Mesothelial cell of epicardium (in vitro differentiated cells): Measurements from ENCODE around the gene UBE2J2. TPM values are rescaled to one million over a fixed set of nuclear protein-coding genes. Genes with fewer than 3 reads are reported as not detected.

Source experiments
- DNase-seq, 2 experiments: peaks; one replicate each; pipeline ENCODE4 v3.0.0; 2021; ENCODE audit warnings: low spot score in 2 of 2; ENCODE audit not compliant: unreplicated experiment in 2 of 2
- H3K27ac Mint-ChIP-seq: 2 replicates; pipeline ENCODE4 v1.8.0; 2021; ENCODE audit warnings: mixed read lengths
- H3K27me3 Mint-ChIP-seq: 2 replicates; pipeline ENCODE4 v1.8.0; 2021; ENCODE audit warnings: low read depth, mixed read lengths
- H3K36me3 Mint-ChIP-seq: 2 replicates; pipeline ENCODE4 v1.8.0; 2021; ENCODE audit warnings: mixed read lengths
- H3K4me1 Mint-ChIP-seq: 2 replicates; pipeline ENCODE4 v1.8.0; 2021; ENCODE audit warnings: mixed read lengths
- H3K4me3 Mint-ChIP-seq: 2 replicates; pipeline ENCODE4 v1.8.0; 2021; ENCODE audit warnings: mild to moderate bottlenecking, moderate library complexity, mixed read lengths
- H3K9me3 Mint-ChIP-seq: 2 replicates; pipeline ENCODE4 v1.8.0; 2021; ENCODE audit warnings: mixed read lengths
- total RNA-seq: library from RNA; stranded (reverse); gene quantifications from 3 replicates; pipeline ENCODE4 v1.2.1, GENCODE V29; 2021
- TF ChIP-seq, protein P1 (sequence below): fragments of 200-600 bp; sonication (generic); IDR thresholded peaks from one replicate; pipeline ENCODE4 v1.5.0; 2021; ENCODE audit warnings: antibody characterized with exemption; ENCODE audit not compliant: unreplicated experiment

The UBE2J2 gene
- total RNA-seq, 1 donor from 2014 or later, result 75.7 TPM

- Mint-ChIP-seq H3K27me3 (peaks cover 12% of the 10 kb centered on the region), H3K4me3 (no peak overlapping the region), H3K27ac (no peak overlapping the region), H3K9me3 (no peaks in the 10 kb centered on the region), H3K36me3 (no peaks in the 10 kb centered on the region), H3K4me1 (peaks cover 2% of the 10 kb centered on the region)
- TF ChIP-seq, protein P1, sequence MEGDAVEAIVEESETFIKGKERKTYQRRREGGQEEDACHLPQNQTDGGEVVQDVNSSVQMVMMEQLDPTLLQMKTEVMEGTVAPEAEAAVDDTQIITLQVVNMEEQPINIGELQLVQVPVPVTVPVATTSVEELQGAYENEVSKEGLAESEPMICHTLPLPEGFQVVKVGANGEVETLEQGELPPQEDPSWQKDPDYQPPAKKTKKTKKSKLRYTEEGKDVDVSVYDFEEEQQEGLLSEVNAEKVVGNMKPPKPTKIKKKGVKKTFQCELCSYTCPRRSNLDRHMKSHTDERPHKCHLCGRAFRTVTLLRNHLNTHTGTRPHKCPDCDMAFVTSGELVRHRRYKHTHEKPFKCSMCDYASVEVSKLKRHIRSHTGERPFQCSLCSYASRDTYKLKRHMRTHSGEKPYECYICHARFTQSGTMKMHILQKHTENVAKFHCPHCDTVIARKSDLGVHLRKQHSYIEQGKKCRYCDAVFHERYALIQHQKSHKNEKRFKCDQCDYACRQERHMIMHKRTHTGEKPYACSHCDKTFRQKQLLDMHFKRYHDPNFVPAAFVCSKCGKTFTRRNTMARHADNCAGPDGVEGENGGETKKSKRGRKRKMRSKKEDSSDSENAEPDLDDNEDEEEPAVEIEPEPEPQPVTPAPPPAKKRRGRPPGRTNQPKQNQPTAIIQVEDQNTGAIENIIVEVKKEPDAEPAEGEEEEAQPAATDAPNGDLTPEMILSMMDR, result no peak
- DNase-seq, result no peak
Measured at GRCh38 chr1:1243807-1244191, 29.9 kb downstream of the UBE2J2 start.

DNA sequence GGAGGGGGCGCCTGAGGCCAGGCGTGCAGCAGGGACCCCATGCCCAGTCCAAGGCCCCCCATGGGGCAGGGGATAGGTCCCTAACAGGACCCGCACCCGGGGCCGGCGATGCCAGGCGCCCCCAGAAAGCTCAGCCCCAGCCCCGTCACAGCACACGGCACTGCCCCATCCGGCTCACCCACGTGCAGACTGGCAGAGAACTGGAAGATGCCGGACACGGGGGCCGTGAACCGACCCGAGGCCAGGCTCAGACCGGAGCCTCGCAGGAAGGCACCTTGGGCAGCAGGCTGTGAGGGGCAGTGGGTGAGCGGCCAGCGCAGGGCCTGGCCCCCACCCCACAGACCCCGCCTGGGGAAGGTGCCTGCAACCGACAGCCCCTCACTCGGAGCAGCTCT, 30.4 kb downstream of the UBE2J2 start:
- H3K4me1 Mint-ChIP-seq, result peaks cover 2% of the 10 kb centered on the region
- DNase-seq, result no peak
- no peaks in the 10 kb centered on the region for H3K36me3 Mint-ChIP-seq
- TF ChIP-seq, protein P1, result no peak
- no peak overlapping the region for H3K27ac Mint-ChIP-seq
- H3K9me3 Mint-ChIP-seq, result no peaks in the 10 kb centered on the region
- peaks cover 12% of the 10 kb centered on the region for H3K27me3 Mint-ChIP-seq
- no peak overlapping the region for H3K4me3 Mint-ChIP-seq

DNA sequence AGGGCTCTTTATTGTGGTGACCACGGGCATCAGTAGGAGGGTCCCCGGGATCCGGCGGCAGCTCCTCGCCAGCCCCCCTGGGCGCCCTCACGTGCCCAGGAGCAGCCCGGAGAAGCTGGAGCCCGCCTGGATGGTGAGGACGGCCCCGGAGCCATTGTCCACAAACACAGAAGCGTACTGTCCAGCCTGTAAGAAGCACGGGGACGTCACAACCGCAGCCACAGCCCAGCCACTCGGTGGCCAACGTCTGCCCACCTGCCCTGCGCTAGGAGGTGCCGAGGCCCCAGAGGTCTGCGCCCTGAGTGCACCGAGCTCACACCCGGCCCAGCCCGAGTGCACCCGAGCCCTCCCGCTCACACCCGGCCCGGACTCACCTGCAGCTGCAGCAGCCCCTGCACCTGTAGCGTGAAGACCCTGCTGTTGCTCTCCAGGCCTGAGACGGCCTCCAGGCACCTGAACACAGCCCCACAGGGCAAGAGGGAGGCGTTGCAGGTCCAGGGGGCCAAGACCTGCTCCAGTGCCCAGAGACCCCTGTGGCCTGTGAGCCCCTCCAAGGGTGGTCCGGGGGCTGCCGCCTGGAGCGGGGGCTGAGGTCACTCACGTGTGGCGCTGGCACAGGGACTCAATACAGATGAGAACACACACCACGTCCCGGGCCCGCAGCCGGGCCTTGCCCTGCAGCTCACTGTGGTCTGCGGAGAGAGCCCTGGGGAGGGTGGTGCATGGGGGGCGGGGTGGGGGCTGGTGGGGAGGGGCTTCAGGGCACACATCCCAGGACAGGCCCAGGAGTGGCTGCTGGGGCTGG, 31.0 kb downstream of the UBE2J2 start:
- H3K36me3 Mint-ChIP-seq, result no peaks in the 10 kb centered on the region
- TF ChIP-seq, protein P1, result no peak
- H3K4me3 Mint-ChIP-seq, result no peak overlapping the region
- peaks cover 2% of the 10 kb centered on the region for H3K4me1 Mint-ChIP-seq
- H3K9me3 Mint-ChIP-seq, result no peaks in the 10 kb centered on the region
- DNase-seq, result no peak
- peaks cover 8% of the 10 kb centered on the region for H3K27me3 Mint-ChIP-seq
- H3K27ac Mint-ChIP-seq, result no peak overlapping the region

GRCh38 chr1:1241588-1242219, 31.9 kb downstream of the UBE2J2 start:
- H3K36me3 Mint-ChIP-seq, result no peaks in the 10 kb centered on the region
- TF ChIP-seq, protein P1, result no peak
- peaks cover 5% of the 10 kb centered on the region for H3K4me1 Mint-ChIP-seq
- no peak for DNase-seq
- H3K9me3 Mint-ChIP-seq, result no peaks in the 10 kb centered on the region
- no peak overlapping the region for H3K27ac Mint-ChIP-seq
- no peak overlapping the region for H3K4me3 Mint-ChIP-seq
- peaks cover 2% of the 10 kb centered on the region for H3K27me3 Mint-ChIP-seq

DNA sequence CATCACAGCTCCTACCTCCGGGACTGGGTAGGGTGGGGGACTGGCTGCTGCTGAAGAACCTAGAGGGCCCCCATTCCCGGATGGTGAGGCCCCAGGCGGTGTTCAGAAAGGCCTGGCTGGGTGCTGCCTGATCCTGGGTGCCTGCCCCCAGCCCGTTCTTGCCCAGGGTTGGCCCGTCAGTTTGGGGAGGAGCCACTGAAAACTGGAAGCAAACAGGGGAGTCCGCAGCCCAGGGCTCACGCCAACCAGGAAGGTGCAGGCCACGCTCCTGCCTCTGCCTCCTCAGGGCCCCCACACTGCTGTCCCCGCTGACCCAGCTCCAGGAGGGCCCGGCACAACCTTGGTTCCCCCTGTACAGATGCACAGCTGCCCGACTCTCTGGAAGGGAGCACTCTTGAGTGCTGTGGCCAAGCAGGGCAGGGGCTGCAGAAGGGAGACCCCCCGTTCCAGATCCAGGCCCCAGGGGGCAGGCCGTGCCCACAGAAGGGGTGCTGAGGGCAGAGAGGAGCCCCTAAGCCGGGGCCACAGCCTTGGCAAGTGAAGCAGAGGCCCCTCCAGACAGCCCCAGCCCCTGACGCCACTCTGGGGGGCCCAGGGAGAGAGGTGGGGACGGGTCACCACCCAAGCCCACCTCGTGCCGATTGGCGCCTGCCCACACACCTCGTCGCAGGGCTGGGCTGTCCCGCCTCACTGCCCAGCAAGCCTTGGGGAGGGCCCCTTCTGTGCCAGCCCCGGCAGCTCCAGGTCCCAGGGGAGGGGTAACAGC, 32.6 kb downstream of the UBE2J2 start:
- H3K27ac Mint-ChIP-seq, result no peak overlapping the region
- H3K36me3 Mint-ChIP-seq, result no peaks in the 10 kb centered on the region
- H3K4me1 Mint-ChIP-seq, result peaks cover 5% of the 10 kb centered on the region
- H3K9me3 Mint-ChIP-seq, result no peaks in the 10 kb centered on the region
- H3K4me3 Mint-ChIP-seq, result no peak overlapping the region
- H3K27me3 Mint-ChIP-seq, result peaks cover 2% of the 10 kb centered on the region
- TF ChIP-seq, protein P1, result no peak
- no peak for DNase-seq
